ENCODE results near the gene GALNT1. TPM values are rescaled to one million over a fixed set of nuclear protein-coding genes. Genes with fewer than 3 reads are reported as not detected.

The GALNT1 gene
- total and polyA plus RNA-seq, 2 donors (not counting 1 experiment from before 2014, with no cell fraction given), result 7.5 to 51.3 TPM

DNA sequence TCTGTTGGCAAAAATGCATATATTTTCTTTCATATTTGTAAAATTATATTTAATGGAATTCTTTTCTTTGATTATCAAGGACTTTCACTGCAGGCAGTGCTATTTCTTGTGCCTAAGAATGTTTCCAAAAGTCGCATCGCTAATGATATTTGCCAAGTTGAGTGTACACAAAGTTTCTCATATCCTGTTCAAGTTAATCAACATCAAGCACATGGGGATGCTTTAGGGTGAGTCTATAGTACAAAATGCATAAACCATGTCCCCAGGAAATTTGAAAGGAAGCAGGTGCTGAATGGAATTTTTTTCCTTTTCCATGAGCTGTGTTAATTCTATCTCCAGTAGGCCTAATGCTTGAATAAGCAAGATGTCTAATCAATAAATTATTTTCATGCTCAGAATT is 129.7 kb downstream of the GALNT1 start:
- TF ChIP-seq EZH2 (IDR thresholded peaks at IDR 0.05; ENCODE audit: borderline replicate concordance, insufficient read depth, low read depth, low read length, poor library complexity, severe bottlenecking) (no peak), CTCF (IDR thresholded peaks at IDR 0.05) (no peak)
- ATAC-seq (ENCODE audit: low read depth) (no peak), DNase-seq (no peak)
- H2AFZ ChIP-seq (ENCODE audit: insufficient read depth, low read depth, low read length, poor library complexity, severe bottlenecking), result no peak overlapping the region
- H3K79me2 ChIP-seq (ENCODE audit: control insufficient read depth, insufficient read depth, low read length), result no peaks in the 10 kb centered on the region
- no CpG with 5 or more reads among the region's 2 CpGs for WGBS (ENCODE audit: insufficient coverage)
- peaks cover 1% of the 10 kb centered on the region for H3K4me1 Mint-ChIP-seq
- no peak overlapping the region for H3K27ac Mint-ChIP-seq
- no peak overlapping the region for H3K4me2 ChIP-seq (replicated peaks; ENCODE audit: low read depth, low read length, poor library complexity, severe bottlenecking)
- H3K4me1 ChIP-seq (ENCODE audit: control insufficient read depth in 2 of 2, insufficient read depth in 2 of 2, low read length in 2 of 2), result no peaks in the 10 kb centered on the region
- intact Hi-C loops (cut with micrococcal nuclease), result no loop called here
- POLR2A ChIA-PET, result no interaction called here
- no peak overlapping the region for H3K27ac ChIP-seq (ENCODE audit: low read length in 2 of 2)
- H3K27me3 ChIP-seq (replicated peaks in 1 of 4; ENCODE audit: control extremely low read depth in 1 of 4, control insufficient read depth in 3 of 4, insufficient read depth in 4 of 4, low read length in 3 of 4), result no peaks in the 10 kb centered on the region
- H3K27me3 Mint-ChIP-seq, result no peaks in the 10 kb centered on the region
- H3K4me3 Mint-ChIP-seq, result no peak overlapping the region
- no peaks in the 10 kb centered on the region for H4K20me1 ChIP-seq (ENCODE audit: control insufficient read depth, insufficient read depth, low read length, poor library complexity, severe bottlenecking)
- no peak overlapping the region for H3K9ac ChIP-seq (ENCODE audit: low read length)
- no peak overlapping the region for H3K4me3 ChIP-seq (ENCODE audit: control extremely low read depth in 1 of 5, extremely low read depth in 1 of 5, insufficient read depth in 1 of 5, low read depth in 2 of 5, low read length in 4 of 5)
- H3K9me3 ChIP-seq (ENCODE audit: control extremely low read depth in 1 of 3, control insufficient read depth in 2 of 3, insufficient read depth in 1 of 3, low read length in 2 of 3), result no peaks in the 10 kb centered on the region
- CTCF ChIA-PET, result interaction anchor here (1.0 kb wide), 1 partner anchor 20 kb away, joined by 3 read pairs; no protein-coding TSS in a partner anchor
- peaks cover 6 to 12% of the 10 kb centered on the region in 2 experiments for H3K36me3 ChIP-seq (replicated peaks in 1 of 2; ENCODE audit: control extremely low read depth in 1 of 2, control insufficient read depth in 1 of 2, extremely low read depth in 1 of 2, insufficient read depth in 2 of 2, low read length in 1 of 2)
- H3K9me3 Mint-ChIP-seq (ENCODE audit: insufficient read depth), result no peaks in the 10 kb centered on the region

DNA sequence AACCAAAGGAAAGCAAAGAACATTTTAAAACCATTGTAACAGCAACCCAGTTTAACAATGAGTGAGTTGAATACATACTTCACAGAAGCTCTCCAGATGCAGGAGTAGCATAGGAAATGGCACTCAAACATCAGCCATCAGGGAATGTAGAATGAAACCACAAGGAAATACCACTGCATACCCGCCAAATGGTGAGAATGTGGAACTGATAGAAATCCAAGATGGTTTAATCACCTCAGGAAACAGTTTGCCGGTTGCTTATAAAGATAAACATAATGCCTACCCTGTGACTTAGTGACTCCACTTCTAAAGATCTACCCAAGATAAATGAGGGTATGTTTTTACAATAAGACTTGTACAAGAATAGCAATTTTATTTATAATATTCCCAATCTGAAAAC is 132.0 kb downstream of the GALNT1 start:
- H3K4me3 Mint-ChIP-seq, result no peak overlapping the region
- WGBS (ENCODE audit: insufficient coverage), result no CpG with 5 or more reads among the region's 2 CpGs
- H3K27ac Mint-ChIP-seq, result no peak overlapping the region
- ChIA-PET POLR2A (no interaction called here), CTCF (no interaction called here)
- no peaks in the 10 kb centered on the region for H3K27me3 Mint-ChIP-seq
- Histone ChIP-seq H3K4me2 (replicated peaks; ENCODE audit: low read depth, low read length, poor library complexity, severe bottlenecking) (no peak overlapping the region), H2AFZ (ENCODE audit: insufficient read depth, low read depth, low read length, poor library complexity, severe bottlenecking) (no peak overlapping the region), H3K27ac (ENCODE audit: low read length in 2 of 2) (no peak overlapping the region), H4K20me1 (ENCODE audit: control insufficient read depth, insufficient read depth, low read length, poor library complexity, severe bottlenecking) (no peaks in the 10 kb centered on the region), H3K4me3 (ENCODE audit: control extremely low read depth in 1 of 5, extremely low read depth in 1 of 5, insufficient read depth in 1 of 5, low read depth in 2 of 5, low read length in 4 of 5) (no peak overlapping the region), H3K4me1 (ENCODE audit: control insufficient read depth in 2 of 2, insufficient read depth in 2 of 2, low read length in 2 of 2) (no peaks in the 10 kb centered on the region), H3K9ac (ENCODE audit: low read length) (no peak overlapping the region), H3K9me3 (ENCODE audit: control extremely low read depth in 1 of 3, control insufficient read depth in 2 of 3, insufficient read depth in 1 of 3, low read length in 2 of 3) (peaks cover 0 to 1% (median 0%) of the 10 kb centered on the region in 3 donors), H3K27me3 (replicated peaks in 1 of 4; ENCODE audit: control extremely low read depth in 1 of 4, control insufficient read depth in 3 of 4, insufficient read depth in 4 of 4, low read length in 3 of 4) (no peaks in the 10 kb centered on the region), H3K79me2 (ENCODE audit: control insufficient read depth, insufficient read depth, low read length) (no peaks in the 10 kb centered on the region), H3K36me3 (replicated peaks in 1 of 2; ENCODE audit: control extremely low read depth in 1 of 2, control insufficient read depth in 1 of 2, extremely low read depth in 1 of 2, insufficient read depth in 2 of 2, low read length in 1 of 2) (peaks cover 6 to 12% of the 10 kb centered on the region in 2 experiments)
- peaks cover 10% of the 10 kb centered on the region for H3K9me3 Mint-ChIP-seq (ENCODE audit: insufficient read depth)
- DNase-seq (no peak), ATAC-seq (ENCODE audit: low read depth) (no peak)
- H3K4me1 Mint-ChIP-seq, result peaks cover 1% of the 10 kb centered on the region
- TF ChIP-seq CTCF (IDR thresholded peaks at IDR 0.05), result no peak
- no peak for TF ChIP-seq EZH2 (IDR thresholded peaks at IDR 0.05; ENCODE audit: borderline replicate concordance, insufficient read depth, low read depth, low read length, poor library complexity, severe bottlenecking)
- intact Hi-C loops (cut with micrococcal nuclease), result no loop called here
